ENCODE data around the gene SPAG17. TPM values are rescaled to one million over a fixed set of nuclear protein-coding genes. Genes with fewer than 3 reads are reported as not detected.

The SPAG17 gene
- total and polyA plus RNA-seq, 2 of the 13 experiments (the other 11 are each of a cell fraction or from before 2014, with no cell fraction given): not detected

GRCh38 chr1:118118469-118118868, 66.6 kb downstream of the SPAG17 start (continued):
- TF ChIP-seq CERS6 (CRISPR knock-in tag; IDR thresholded peaks at IDR 0.05) (no peak), SP5 (CRISPR knock-in tag; IDR thresholded peaks at IDR 0.05; ENCODE audit: borderline replicate concordance, low read depth) (no peak), FOXP1 (IDR thresholded peaks at IDR 0.05) (no peak), FOXP1 (CRISPR knock-in tag; IDR thresholded peaks at IDR 0.05) (no peak), BATF2 (CRISPR knock-in tag; IDR thresholded peaks at IDR 0.05) (no peak), ZNF83 (CRISPR knock-in tag; IDR thresholded peaks at IDR 0.05; ENCODE audit: borderline replicate concordance) (no peak), CENPX (CRISPR knock-in tag; IDR thresholded peaks at IDR 0.05) (no peak), ATF3 (CRISPR knock-in tag; IDR thresholded peaks at IDR 0.05) (no peak), HOXD1 (CRISPR knock-in tag; IDR thresholded peaks at IDR 0.05) (no peak), CREBL2 (CRISPR knock-in tag; IDR thresholded peaks at IDR 0.05; ENCODE audit: borderline replicate concordance) (no peak), SP2 (CRISPR knock-in tag; IDR thresholded peaks at IDR 0.05) (no peak), NR2F1 (CRISPR knock-in tag; IDR thresholded peaks at IDR 0.05) (peak; percentile 66 to 72; a peak in 3 of 4 replicates), CSRNP2 (CRISPR knock-in tag; conservative IDR thresholded peaks at IDR 0.05; ENCODE audit: low read depth) (no peak), SMARCC2 (IDR thresholded peaks at IDR 0.05) (no peak), ZNF264 (CRISPR knock-in tag; IDR thresholded peaks at IDR 0.05) (no peak), SP4 (CRISPR knock-in tag; IDR thresholded peaks at IDR 0.05) (no peak), HNRNPLL (IDR thresholded peaks at IDR 0.05; ENCODE audit: low read depth, low read length, poor library complexity, severe bottlenecking) (no peak), ZFYVE20 (CRISPR knock-in tag; IDR thresholded peaks at IDR 0.05; ENCODE audit: borderline replicate concordance, low read depth) (no peak), EED (CRISPR knock-in tag; IDR thresholded peaks at IDR 0.05) (no peak), ZFP37 (CRISPR knock-in tag; IDR thresholded peaks at IDR 0.05; ENCODE audit: borderline replicate concordance) (no peak), ZNF101 (CRISPR knock-in tag; IDR thresholded peaks at IDR 0.05; ENCODE audit: borderline replicate concordance, low read depth) (no peak), HHEX (CRISPR knock-in tag; IDR thresholded peaks at IDR 0.05) (no peak), HNRNPL (IDR thresholded peaks at IDR 0.05; ENCODE audit: low read depth, low read length) (no peak), STAT5B (CRISPR knock-in tag; IDR thresholded peaks at IDR 0.05) (no peak), ZNF530 (CRISPR knock-in tag; IDR thresholded peaks at IDR 0.05; ENCODE audit: low read depth) (no peak), ZNF775 (CRISPR knock-in tag; IDR thresholded peaks at IDR 0.05; ENCODE audit: borderline replicate concordance) (no peak), UBTF (CRISPR knock-in tag; IDR thresholded peaks at IDR 0.05) (no peak)
